MG63 (cell line): ENCODE data around the gene PCDHAC2. TPM values are rescaled to one million over a fixed set of nuclear protein-coding genes. Genes with fewer than 3 reads are reported as not detected.

ENCODE experiments used
- DNase-seq: peaks from one replicate; pipeline ENCODE4 v3.0.0-alpha.2; 2020
- H3K27me3 ChIP-seq: fragments of 250-450 bp; sonication (Bioruptor Pico); 2 replicates; pipeline ENCODE4 v1.5.1; 2020; ENCODE audit warnings: mild to moderate bottlenecking, moderate library complexity
- H3K36me3 ChIP-seq: fragments of 250-450 bp; sonication (Bioruptor Pico); 2 replicates; pipeline ENCODE4 v1.5.1; 2020; ENCODE audit warnings: mild to moderate bottlenecking, moderate library complexity
- H3K4me3 ChIP-seq: fragments of 250-450 bp; sonication (Bioruptor Pico); 2 replicates; pipeline ENCODE4 v1.5.1; 2020; ENCODE audit warnings: mild to moderate bottlenecking, moderate library complexity
- H3K9me3 ChIP-seq: fragments of 250-450 bp; sonication (Bioruptor Pico); 2 replicates; pipeline ENCODE4 v1.5.1; 2020; ENCODE audit warnings: mild to moderate bottlenecking, moderate library complexity
- total RNA-seq: library from RNA; depleted of rRNA; stranded (reverse); fragments of >200 nt; shearing (Covaris generic); gene quantifications from 2 replicates; pipeline ENCODE4 v1.2.3, GENCODE V29; 2014; ENCODE audit warnings: low replicate concordance

PCDHAC2 gene
- total RNA-seq, 1 experiment from 2014 or later = 0.07 TPM

DNA sequence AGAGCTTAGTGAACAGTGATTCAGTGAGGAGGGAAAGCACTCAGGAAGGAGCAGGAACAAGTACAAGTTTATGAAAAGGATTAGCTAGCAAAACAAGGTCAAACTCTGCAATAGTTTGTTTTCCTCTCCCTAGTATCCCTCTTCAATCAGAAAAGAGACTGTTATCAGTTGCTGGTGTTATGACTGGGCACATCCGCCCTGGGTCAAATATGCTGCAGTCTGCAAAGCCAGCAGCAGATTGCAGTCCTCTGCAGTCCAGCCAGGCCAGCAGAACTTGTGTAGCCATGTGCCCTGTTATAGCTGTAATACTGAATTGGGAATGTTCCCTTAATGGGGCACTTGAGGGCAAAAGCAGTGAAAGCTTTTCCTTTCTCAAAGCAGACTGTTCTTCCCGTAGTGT lies 12.0 kb downstream of the PCDHAC2 start:
- DNase-seq = no peak
- H3K9me3 ChIP-seq = no peaks in the 10 kb centered on the region

GRCh38 chr5:140978983-140979382 lies 12.7 kb downstream of the PCDHAC2 start:
- H3K4me3 ChIP-seq = no peak overlapping the region
- H3K27me3 ChIP-seq = no peaks in the 10 kb centered on the region; the same call in 1 of the 2 replicates
- no peaks in the 10 kb centered on the region for H3K9me3 ChIP-seq
- H3K36me3 ChIP-seq = no peaks in the 10 kb centered on the region
- no peak for DNase-seq

More for the DNA sequence above, 12.0 kb downstream of the PCDHAC2 start:
- H3K36me3 ChIP-seq = no peaks in the 10 kb centered on the region
- no peak overlapping the region for H3K4me3 ChIP-seq
- no peaks in the 10 kb centered on the region; the same call in 1 of the 2 replicates for H3K27me3 ChIP-seq

- H3K9me3 ChIP-seq = no peaks in the 10 kb centered on the region
- no peak for DNase-seq
- H3K36me3 ChIP-seq = no peaks in the 10 kb centered on the region
- no peaks in the 10 kb centered on the region; the same call in 1 of the 2 replicates for H3K27me3 ChIP-seq
- no peak overlapping the region for H3K4me3 ChIP-seq
Measured at GRCh38 chr5:140982083-140982716, 15.9 kb downstream of the PCDHAC2 start.

DNA sequence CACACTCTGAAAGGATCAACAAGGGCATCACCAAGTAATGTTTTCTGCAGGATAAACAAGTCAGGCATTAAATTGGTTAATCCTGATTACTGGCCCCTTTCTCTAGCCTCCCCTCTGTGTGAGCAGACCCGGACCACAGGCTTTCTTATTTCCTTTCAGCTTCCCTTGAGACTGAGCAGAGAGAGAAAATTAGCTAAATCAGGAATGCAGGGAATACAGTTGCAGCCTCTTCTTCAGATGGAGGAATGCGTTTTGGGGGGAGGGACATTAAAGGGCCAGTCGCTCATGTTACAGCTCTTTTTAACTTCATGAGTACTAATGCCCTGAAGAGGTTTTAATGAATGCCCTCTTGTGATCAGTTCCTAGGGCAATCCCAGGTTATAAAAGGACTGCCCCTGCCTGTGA lies 19.8 kb downstream of the PCDHAC2 start:
- no peaks in the 10 kb centered on the region for H3K36me3 ChIP-seq
- H3K4me3 ChIP-seq = no peak overlapping the region
- no peaks in the 10 kb centered on the region for H3K9me3 ChIP-seq
- no peaks in the 10 kb centered on the region; the same call in 1 of the 2 replicates for H3K27me3 ChIP-seq
- no peak for DNase-seq

DNA sequence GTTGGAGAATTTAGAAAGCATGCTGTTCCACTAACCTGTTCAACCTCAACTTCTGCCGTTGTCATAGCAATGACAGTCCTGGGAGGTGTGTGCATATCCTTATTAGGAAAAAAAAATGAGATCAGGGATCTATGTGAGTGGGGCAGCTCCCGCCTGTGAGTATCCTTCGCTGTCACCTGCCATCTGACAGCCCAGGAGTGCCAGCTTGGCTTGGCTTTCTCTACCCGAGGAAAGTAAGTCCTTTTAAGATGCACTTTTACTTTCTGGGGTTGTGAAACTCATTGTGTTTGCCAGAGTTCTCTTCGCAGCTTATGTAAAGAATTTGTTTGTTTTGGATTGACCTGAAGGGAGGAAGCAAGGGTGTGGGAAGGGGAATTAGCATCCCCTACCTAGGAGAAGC lies 21.8 kb downstream of the PCDHAC2 start:
- Histone ChIP-seq H3K4me3 (no peak overlapping the region), H3K9me3 (no peaks in the 10 kb centered on the region), H3K27me3 (no peaks in the 10 kb centered on the region; the same call in 1 of the 2 replicates), H3K36me3 (no peaks in the 10 kb centered on the region)
- no peak for DNase-seq

DNA sequence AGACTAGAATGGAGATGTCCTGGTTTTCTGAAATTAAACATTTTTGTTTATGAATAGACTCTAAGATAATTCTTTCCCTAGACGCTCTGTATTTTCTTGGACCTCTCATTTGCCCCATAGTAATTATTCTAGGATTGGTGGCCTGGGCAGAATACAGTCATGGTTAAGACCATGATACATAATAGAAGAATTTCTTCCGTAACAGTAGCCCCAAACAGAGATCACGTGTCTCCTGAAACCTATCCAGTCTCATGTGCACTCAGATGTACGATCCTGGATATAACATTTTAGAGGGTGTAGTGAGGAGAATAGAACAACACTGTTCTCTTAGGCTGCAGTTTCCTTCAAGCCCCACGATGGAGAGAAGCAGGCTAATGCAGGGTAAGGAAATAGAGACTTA lies 22.3 kb downstream of the PCDHAC2 start:
- DNase-seq = no peak
- Histone ChIP-seq H3K27me3 (no peaks in the 10 kb centered on the region; the same call in 1 of the 2 replicates), H3K4me3 (no peak overlapping the region), H3K36me3 (no peaks in the 10 kb centered on the region), H3K9me3 (no peaks in the 10 kb centered on the region)

DNA sequence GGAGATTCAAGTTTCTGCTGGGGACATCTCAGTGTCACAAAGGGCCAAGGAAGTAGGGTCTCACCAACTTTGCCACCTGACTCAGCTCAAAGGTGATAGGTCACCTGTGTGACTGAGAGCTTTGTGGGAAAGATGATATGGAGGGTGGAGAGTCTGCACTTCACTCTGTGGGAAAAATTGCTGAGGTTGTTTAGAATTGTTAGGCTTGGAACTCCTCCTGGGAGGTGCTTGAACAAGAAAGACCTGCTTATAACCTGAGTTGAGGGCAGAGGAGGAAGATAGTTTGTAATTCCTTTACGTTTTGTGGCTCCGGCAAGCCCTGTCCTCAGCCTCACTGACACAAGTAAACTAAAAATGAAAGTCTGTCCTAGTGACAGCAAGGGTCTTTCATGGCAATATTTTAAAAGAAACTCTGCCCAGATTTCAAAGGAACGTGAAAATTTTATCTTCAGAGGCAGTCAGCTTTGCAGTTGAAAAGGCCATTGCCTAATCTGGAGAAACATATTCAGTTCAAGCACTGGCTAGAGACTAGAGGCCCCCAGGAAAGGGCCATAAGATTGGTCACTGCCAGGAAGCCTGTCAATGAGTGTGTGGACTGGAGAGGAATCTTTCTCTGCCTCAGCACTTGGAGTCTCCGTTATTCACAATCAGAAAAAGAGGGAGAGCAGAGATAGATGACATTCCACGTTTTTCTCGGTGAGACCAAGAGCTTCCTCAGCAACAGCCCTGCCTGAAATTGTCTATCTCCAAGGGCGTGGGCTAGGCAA lies 23.2 kb downstream of the PCDHAC2 start:
- H3K36me3 ChIP-seq = no peaks in the 10 kb centered on the region
- DNase-seq = no peak
- H3K9me3 ChIP-seq = no peaks in the 10 kb centered on the region
- no peak overlapping the region for H3K4me3 ChIP-seq
- no peaks in the 10 kb centered on the region; the same call in 1 of the 2 replicates for H3K27me3 ChIP-seq

GRCh38 chr5:140992828-140993227 lies 26.6 kb downstream of the PCDHAC2 start:
- H3K9me3 ChIP-seq = no peaks in the 10 kb centered on the region

DNA sequence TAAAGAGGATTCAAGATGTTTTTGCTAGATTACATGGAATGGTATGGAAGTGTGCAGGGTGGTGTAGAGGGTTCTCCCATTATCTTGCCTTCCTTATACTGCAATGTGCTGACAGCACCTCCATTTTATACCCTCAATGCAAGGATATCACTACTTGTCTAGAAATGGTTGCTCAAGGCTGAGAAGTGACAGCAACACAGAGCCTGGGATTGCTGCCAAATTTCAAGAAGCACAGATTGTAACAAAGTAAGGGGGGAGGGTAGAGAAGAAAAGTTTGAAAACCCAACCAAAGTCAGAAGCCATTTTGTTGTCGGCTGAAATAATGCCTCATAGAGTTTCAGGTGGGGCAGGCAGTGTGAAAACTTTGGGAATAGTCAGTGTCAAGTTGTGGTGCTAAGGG lies 29.8 kb downstream of the PCDHAC2 start:
- Histone ChIP-seq H3K9me3 (no peaks in the 10 kb centered on the region), H3K4me3 (no peak overlapping the region), H3K36me3 (no peaks in the 10 kb centered on the region), H3K27me3 (no peaks in the 10 kb centered on the region; the same call in 1 of the 2 replicates)
- no peak for DNase-seq

More at GRCh38 chr5:140992828-140993227, 26.6 kb downstream of the PCDHAC2 start:
- no peak for DNase-seq
- Histone ChIP-seq H3K27me3 (no peaks in the 10 kb centered on the region; the same call in 1 of the 2 replicates), H3K4me3 (no peak overlapping the region), H3K36me3 (no peaks in the 10 kb centered on the region)

- no peaks in the 10 kb centered on the region; the same call in 1 of the 2 replicates for H3K27me3 ChIP-seq
- H3K4me3 ChIP-seq = no peak overlapping the region
- no peaks in the 10 kb centered on the region for H3K36me3 ChIP-seq
- peaks cover 3% of the 10 kb centered on the region for H3K9me3 ChIP-seq
- DNase-seq = no peak
Measured at GRCh38 chr5:140998921-140999410, 32.7 kb downstream of the PCDHAC2 start.

GRCh38 chr5:141001446-141001843 lies 35.2 kb downstream of the PCDHAC2 start:
- H3K9me3 ChIP-seq = peaks cover 3% of the 10 kb centered on the region
- no peaks in the 10 kb centered on the region for H3K36me3 ChIP-seq
- H3K4me3 ChIP-seq = peak overlapping the region; percentile 12
- H3K27me3 ChIP-seq = no peaks in the 10 kb centered on the region; the same call in 1 of the 2 replicates
- no peak for DNase-seq

GRCh38 chr5:141001844-141002604 lies 35.7 kb downstream of the PCDHAC2 start:
- peaks cover 3% of the 10 kb centered on the region for H3K9me3 ChIP-seq
- no peaks in the 10 kb centered on the region; the same call in 1 of the 2 replicates for H3K27me3 ChIP-seq
- no peaks in the 10 kb centered on the region for H3K36me3 ChIP-seq
- peak; percentile 79 for DNase-seq
- peak overlapping the region; percentile 12 for H3K4me3 ChIP-seq

GRCh38 chr5:141002605-141002965 lies 36.3 kb downstream of the PCDHAC2 start:
- Histone ChIP-seq H3K4me3 (no peak overlapping the region), H3K36me3 (no peaks in the 10 kb centered on the region), H3K27me3 (no peaks in the 10 kb centered on the region; the same call in 1 of the 2 replicates), H3K9me3 (peaks cover 3% of the 10 kb centered on the region)
- DNase-seq = no peak

GRCh38 chr5:141003031-141003430 lies 36.8 kb downstream of the PCDHAC2 start:
- peak; percentile 14 for DNase-seq
- Histone ChIP-seq H3K4me3 (no peak overlapping the region), H3K36me3 (no peaks in the 10 kb centered on the region), H3K27me3 (no peaks in the 10 kb centered on the region; the same call in 1 of the 2 replicates), H3K9me3 (peaks cover 3% of the 10 kb centered on the region)

DNA sequence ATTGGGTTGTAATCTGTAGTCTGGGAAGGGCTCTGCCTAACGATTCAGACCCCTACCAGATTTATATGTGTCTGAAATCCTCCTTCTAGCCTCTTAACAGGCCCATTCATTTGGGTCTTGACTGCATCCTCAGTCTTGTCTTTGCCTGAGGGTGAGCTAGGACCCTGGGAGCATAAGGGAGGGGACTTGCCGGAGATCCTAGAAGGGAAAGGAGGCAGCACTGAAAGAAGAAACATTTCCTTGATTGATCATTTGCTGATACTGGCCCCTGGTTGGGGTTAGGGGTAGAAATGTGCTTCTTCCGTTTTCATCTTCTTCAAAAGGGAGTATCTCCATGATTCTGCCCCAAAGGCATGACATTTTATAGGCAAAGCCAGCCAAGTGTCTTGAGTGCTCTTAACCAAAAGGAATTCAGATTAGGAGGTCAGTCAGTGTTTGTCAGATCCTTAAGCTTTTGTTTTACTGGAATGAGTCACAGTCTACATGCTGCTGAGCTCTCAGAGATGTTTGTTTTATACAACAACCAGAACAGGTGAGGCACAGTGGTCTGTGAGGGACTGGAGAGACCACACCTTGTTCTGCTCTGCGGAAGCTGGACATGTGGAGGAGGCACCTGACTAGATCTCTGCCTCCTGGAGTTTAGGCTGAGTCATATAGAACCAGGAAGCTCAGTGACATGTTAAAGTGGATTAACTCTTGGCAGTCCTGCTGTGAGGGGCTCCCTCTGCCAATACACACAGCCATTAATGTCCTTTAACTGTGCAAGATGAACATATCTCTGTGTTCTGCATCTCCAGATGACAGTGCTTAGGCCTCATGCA lies 37.7 kb downstream of the PCDHAC2 start:
- Histone ChIP-seq H3K9me3 (peaks cover 3% of the 10 kb centered on the region), H3K4me3 (no peak overlapping the region), H3K36me3 (no peaks in the 10 kb centered on the region), H3K27me3 (no peaks in the 10 kb centered on the region; the same call in 1 of the 2 replicates)
- DNase-seq = peak; percentile 45

GRCh38 chr5:141007791-141008190 lies 41.5 kb downstream of the PCDHAC2 start:
- H3K36me3 ChIP-seq = no peaks in the 10 kb centered on the region
- H3K4me3 ChIP-seq = no peak overlapping the region
- no peak for DNase-seq
- peaks cover 3% of the 10 kb centered on the region for H3K9me3 ChIP-seq
- peaks cover 2% of the 10 kb centered on the region for H3K27me3 ChIP-seq
